Smooth muscle cell (in vitro differentiated cells): Measurements from ENCODE around the gene RNF220. TPM values are rescaled to one million over a fixed set of nuclear protein-coding genes. Genes with fewer than 3 reads are reported as not detected.

ENCODE experiments used
- DNase-seq: peaks from one replicate; lab custom pipeline; 2025; ENCODE audit not compliant: unreplicated experiment; lab: John Stamatoyannopoulos, UW
- H2AFZ ChIP-seq: fragments of 200-600 bp; sonication (generic); 2 replicates; pipeline ENCODE4 v1.6.0; 2016; ENCODE audit warnings: antibody characterized with exemption, low read depth, mild to moderate bottlenecking
- H3F3A ChIP-seq: fragments of 200-600 bp; sonication (generic); 2 replicates; pipeline ENCODE4 v1.6.0; 2017; ENCODE audit warnings: antibody characterized with exemption, low read depth
- H3K27ac ChIP-seq: fragments of 200-600 bp; sonication (generic); 2 replicates; pipeline ENCODE4 v1.5.1; 2016; ENCODE audit warnings: low read depth, mild to moderate bottlenecking
- H3K27me3 ChIP-seq: fragments of 200-600 bp; sonication (generic); 2 replicates; pipeline ENCODE4 v1.6.1; 2016; ENCODE audit warnings: low read depth, mild to moderate bottlenecking
- H3K36me3 ChIP-seq: fragments of 200-600 bp; sonication (generic); 2 replicates; pipeline ENCODE4 v1.5.1; 2016; ENCODE audit warnings: low read depth
- H3K4me1 ChIP-seq: fragments of 200-600 bp; sonication (generic); 2 replicates; pipeline ENCODE4 v1.5.1; 2016; ENCODE audit warnings: low read depth
- H3K4me2 ChIP-seq: fragments of 200-600 bp; sonication (generic); 2 replicates; pipeline ENCODE4 v1.6.0; 2016; ENCODE audit warnings: mild to moderate bottlenecking
- H3K4me3 ChIP-seq: fragments of 200-600 bp; sonication (generic); 2 replicates; pipeline ENCODE4 v1.5.1; 2016; ENCODE audit warnings: mild to moderate bottlenecking
- H3K79me2 ChIP-seq: fragments of 200-600 bp; sonication (generic); 2 replicates; pipeline ENCODE4 v1.6.0; 2016; ENCODE audit warnings: low read depth, mild to moderate bottlenecking
- H3K9ac ChIP-seq: fragments of 200-600 bp; sonication (generic); 2 replicates; pipeline ENCODE4 v1.6.0; 2016; ENCODE audit warnings: low read depth
- H3K9me3 ChIP-seq: fragments of 200-600 bp; sonication (generic); replicated peaks from 2 replicates; pipeline ENCODE4 v1.5.1; 2016; ENCODE audit warnings: low read depth
- H4K20me1 ChIP-seq: fragments of 200-600 bp; sonication (generic); 2 replicates; pipeline ENCODE4 v1.6.0; 2016; ENCODE audit warnings: low read depth
- WGBS: methylation state at CpG from one replicate; pipeline ENCODE4 v1.1.7; 2016; ENCODE audit warnings: low lambda C conversion rate; 5-methylcytosine and 5-hydroxymethylcytosine counted together
- polyA plus RNA-seq: library from polyadenylated mRNA; unstranded; fragments of >200 nt; fragmentation: Nextera tagmentation; extraction: Ambion mirVana; gene quantifications from 2 replicates; pipeline ENCODE4 v1.2.1, GENCODE V29; 2016
- total RNA-seq: library from RNA; depleted of rRNA; stranded (reverse); fragments of >200 nt; gene quantifications from 2 replicates; pipeline ENCODE4 v1.2.3, GENCODE V29; 2014
- TF ChIP-seq, protein P1 (sequence below): fragments of 200-600 bp; sonication (generic); IDR thresholded peaks from 2 replicates; pipeline ENCODE4 v1.5.1; 2017; ENCODE audit warnings: borderline replicate concordance, mild to moderate bottlenecking, antibody characterized with exemption; ENCODE audit not compliant: insufficient read depth, poor library complexity, severe bottlenecking

Gene RNF220
- total and polyA plus RNA-seq, 2 experiments from 2014 or later, result 65.8 to 71.1 TPM

DNA sequence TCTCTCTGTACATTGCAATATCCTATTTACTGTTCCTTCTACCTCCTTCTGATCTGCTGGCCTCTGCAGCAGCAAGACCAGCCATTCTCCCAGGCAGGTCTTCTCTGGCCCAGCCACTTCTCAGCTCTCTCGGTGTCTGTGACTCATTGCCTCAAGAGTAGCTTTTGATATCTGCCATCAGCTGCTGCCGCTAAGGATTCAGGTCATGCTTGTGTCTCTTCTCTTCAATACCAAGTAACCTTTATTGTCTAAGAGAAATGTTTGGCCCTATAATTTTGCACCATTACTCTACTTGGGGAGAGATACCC, 167.5 kb downstream of the RNF220 start:
- Histone ChIP-seq H3K4me3 (no peak overlapping the region), H3K36me3 (no peaks in the 10 kb centered on the region), H3K27me3 (peaks cover 41% of the 10 kb centered on the region), H3K4me2 (no peak overlapping the region), H3F3A (no peaks in the 10 kb centered on the region), H3K27ac (no peak overlapping the region), H3K9ac (no peak overlapping the region), H4K20me1 (no peaks in the 10 kb centered on the region), H3K4me1 (peaks cover 7% of the 10 kb centered on the region), H3K79me2 (no peaks in the 10 kb centered on the region), H2AFZ (no peak overlapping the region), H3K9me3 (no peaks in the 10 kb centered on the region)
- TF ChIP-seq, protein P1, sequence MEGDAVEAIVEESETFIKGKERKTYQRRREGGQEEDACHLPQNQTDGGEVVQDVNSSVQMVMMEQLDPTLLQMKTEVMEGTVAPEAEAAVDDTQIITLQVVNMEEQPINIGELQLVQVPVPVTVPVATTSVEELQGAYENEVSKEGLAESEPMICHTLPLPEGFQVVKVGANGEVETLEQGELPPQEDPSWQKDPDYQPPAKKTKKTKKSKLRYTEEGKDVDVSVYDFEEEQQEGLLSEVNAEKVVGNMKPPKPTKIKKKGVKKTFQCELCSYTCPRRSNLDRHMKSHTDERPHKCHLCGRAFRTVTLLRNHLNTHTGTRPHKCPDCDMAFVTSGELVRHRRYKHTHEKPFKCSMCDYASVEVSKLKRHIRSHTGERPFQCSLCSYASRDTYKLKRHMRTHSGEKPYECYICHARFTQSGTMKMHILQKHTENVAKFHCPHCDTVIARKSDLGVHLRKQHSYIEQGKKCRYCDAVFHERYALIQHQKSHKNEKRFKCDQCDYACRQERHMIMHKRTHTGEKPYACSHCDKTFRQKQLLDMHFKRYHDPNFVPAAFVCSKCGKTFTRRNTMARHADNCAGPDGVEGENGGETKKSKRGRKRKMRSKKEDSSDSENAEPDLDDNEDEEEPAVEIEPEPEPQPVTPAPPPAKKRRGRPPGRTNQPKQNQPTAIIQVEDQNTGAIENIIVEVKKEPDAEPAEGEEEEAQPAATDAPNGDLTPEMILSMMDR, result no peak
- WGBS, result 57% methylated on average over 2 of the region's 2 CpGs
- no peak for DNase-seq

DNA sequence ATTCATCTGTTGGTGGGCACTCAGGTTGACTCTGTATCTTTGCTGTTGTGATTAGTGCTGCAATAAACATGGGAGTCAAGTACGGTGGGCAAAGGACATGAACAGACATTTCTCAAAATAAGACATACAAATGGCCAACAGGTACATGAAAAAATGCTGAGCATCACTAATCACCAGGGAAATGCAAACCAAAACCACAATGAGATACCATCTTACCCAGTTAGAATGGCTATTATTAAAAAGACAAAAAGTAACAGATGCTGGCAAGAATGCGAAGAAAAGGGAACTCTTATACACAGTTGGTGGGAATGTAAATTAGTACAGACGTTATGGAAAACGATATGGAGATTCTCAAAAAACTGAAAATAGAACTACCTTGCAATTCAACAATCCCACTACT, 170.3 kb downstream of the RNF220 start:
- Histone ChIP-seq H3K4me2 (no peak overlapping the region), H3K4me3 (no peak overlapping the region), H3K27me3 (peaks cover 17% of the 10 kb centered on the region), H3K36me3 (no peaks in the 10 kb centered on the region), H2AFZ (no peak overlapping the region), H4K20me1 (no peaks in the 10 kb centered on the region), H3K9ac (no peak overlapping the region), H3K9me3 (no peaks in the 10 kb centered on the region), H3K4me1 (peaks cover 7% of the 10 kb centered on the region), H3K27ac (no peak overlapping the region), H3F3A (no peaks in the 10 kb centered on the region), H3K79me2 (no peaks in the 10 kb centered on the region)
- no peak for DNase-seq
- WGBS, result 90% methylated on average over 4 of the region's 4 CpGs
- TF ChIP-seq, protein P1, result no peak

DNA sequence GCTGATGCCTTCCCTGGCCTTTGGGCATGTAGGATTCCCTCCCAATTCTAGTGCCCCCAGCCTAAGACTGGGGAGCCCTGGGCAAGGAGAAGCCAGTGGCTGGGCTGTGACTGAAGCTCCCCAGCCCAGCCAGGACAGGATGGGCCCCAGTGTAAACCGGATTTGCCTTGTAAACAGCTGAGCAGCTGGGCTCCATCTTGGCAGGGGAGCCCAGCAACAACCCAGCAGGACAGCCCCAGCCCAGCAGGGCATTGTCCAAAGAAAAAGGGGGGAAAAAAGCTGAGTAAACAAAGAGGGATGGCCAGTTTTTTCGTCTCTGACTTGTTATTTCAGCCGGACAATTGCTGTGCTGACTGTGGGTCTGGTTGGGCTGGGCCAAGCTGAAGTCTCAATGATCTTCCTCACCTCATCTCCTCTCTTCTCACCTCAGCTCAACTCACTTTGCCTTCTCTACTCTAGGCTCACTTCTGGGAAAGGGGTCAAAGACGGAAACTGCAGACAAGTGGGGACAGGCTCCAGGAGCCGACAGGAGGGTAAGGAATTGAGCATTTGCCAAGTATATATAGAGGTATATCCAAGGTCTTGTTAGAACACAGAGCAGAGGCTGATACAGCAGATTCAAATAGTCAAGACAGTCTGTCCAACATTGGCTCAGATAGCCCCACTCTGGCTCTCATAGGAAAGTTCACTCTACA, 171.5 kb downstream of the RNF220 start:
- H3K4me3 ChIP-seq, result no peak overlapping the region
- WGBS, result 67% methylated on average over 5 of the region's 5 CpGs
- no peak for DNase-seq
- H3K36me3 ChIP-seq, result no peaks in the 10 kb centered on the region
- no peak overlapping the region for H3K27ac ChIP-seq
- H3K4me1 ChIP-seq, result peaks cover 7% of the 10 kb centered on the region
- H4K20me1 ChIP-seq, result no peaks in the 10 kb centered on the region
- H3K9ac ChIP-seq, result no peak overlapping the region
- H3K27me3 ChIP-seq, result peaks cover 11% of the 10 kb centered on the region
- no peaks in the 10 kb centered on the region for H3F3A ChIP-seq
- no peak overlapping the region for H3K4me2 ChIP-seq
- H3K9me3 ChIP-seq, result no peaks in the 10 kb centered on the region
- no peaks in the 10 kb centered on the region for H3K79me2 ChIP-seq
- TF ChIP-seq, protein P1, result no peak
- H2AFZ ChIP-seq, result no peak overlapping the region

DNA sequence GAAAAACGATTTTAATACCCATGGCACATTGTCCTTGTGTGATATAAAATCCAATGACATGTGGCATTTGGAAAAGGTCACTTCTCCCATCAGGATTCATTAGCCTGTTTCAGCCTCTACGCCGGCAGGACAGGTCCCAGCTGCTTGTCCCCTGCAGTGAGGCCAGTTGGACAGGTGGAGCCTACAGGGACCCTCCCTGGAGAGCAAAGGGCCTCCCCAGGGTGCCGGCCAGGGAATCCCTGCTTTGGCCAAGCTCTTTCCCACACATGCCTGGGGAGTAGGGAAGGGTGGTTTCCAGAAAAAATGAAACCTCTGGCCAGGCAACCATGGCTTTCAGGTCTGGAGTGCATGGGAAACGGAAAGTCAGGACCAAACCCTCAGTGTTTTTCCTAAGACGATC, 176.2 kb downstream of the RNF220 start:
- H3K36me3 ChIP-seq, result no peaks in the 10 kb centered on the region
- no peak overlapping the region for H3K9ac ChIP-seq
- WGBS, result 89% methylated on average over 6 of the region's 6 CpGs
- H3K27me3 ChIP-seq, result peaks cover 53% of the 10 kb centered on the region
- no peak overlapping the region for H3K27ac ChIP-seq
- H3K4me1 ChIP-seq, result peaks cover 7% of the 10 kb centered on the region
- H3K9me3 ChIP-seq, result no peaks in the 10 kb centered on the region
- DNase-seq, result no peak
- no peak overlapping the region for H3K4me3 ChIP-seq
- H2AFZ ChIP-seq, result no peak overlapping the region
- no peaks in the 10 kb centered on the region for H4K20me1 ChIP-seq
- H3K79me2 ChIP-seq, result no peaks in the 10 kb centered on the region
- H3F3A ChIP-seq, result no peaks in the 10 kb centered on the region
- no peak overlapping the region for H3K4me2 ChIP-seq
- TF ChIP-seq, protein P1, result no peak
